ENCODE results near the gene IFNA2.
"Not testable (repeated sequence)": the region's sequence is repeated elsewhere in the genome, so short reads cannot be mapped to it uniquely, and the experiment has no call there.

Gene IFNA2

GRCh38 chr9:21385131-21385670, at the start of gene IFNA2:
Gene IFNA2 (minus strand): TSS chr9:21385398. CDS start chr9:21385329, 69 bp downstream.
- H3K4me3 ChIP-seq (ENCODE audit: control insufficient read depth, low read depth, low read length), result no peak within 1 kb of the TSS
- no peak for DNase-seq (ENCODE audit: low read depth)

GRCh38 chr9:21435015-21435383, 49.8 kb upstream of the IFNA2 start:
- H3K4me3 ChIP-seq (ENCODE audit: control insufficient read depth, low read depth, low read length); DNase-seq (ENCODE audit: low read depth): not testable (repeated sequence)

More at GRCh38 chr9:21385131-21385670, at the start of gene IFNA2:
- no peak for TF ChIP-seq CTCF (conservative IDR thresholded peaks at IDR 0.05; ENCODE audit: control insufficient read depth, insufficient read depth, low read depth, low read length)

- peak; percentile 81 for DNase-seq (ENCODE audit: low read depth)
- H3K4me3 ChIP-seq (ENCODE audit: control insufficient read depth, low read depth, low read length), result no peak overlapping the region
- TF ChIP-seq CTCF (conservative IDR thresholded peaks at IDR 0.05; ENCODE audit: control insufficient read depth, insufficient read depth, low read depth, low read length), result peak; percentile 67
These were observed 49.2 kb upstream of the IFNA2 start for GRCh38 chr9:21434202-21435014.

GRCh38 chr9:21432672-21433425, 47.7 kb upstream of the IFNA2 start:
- no peak for DNase-seq (ENCODE audit: low read depth)
- TF ChIP-seq CTCF (conservative IDR thresholded peaks at IDR 0.05; ENCODE audit: control insufficient read depth, insufficient read depth, low read depth, low read length), result no peak
- no peak overlapping the region for H3K4me3 ChIP-seq (ENCODE audit: control insufficient read depth, low read depth, low read length)

GRCh38 chr9:21429191-21429590, 44.0 kb upstream of the IFNA2 start:
- no peak for TF ChIP-seq CTCF (conservative IDR thresholded peaks at IDR 0.05; ENCODE audit: control insufficient read depth, insufficient read depth, low read depth, low read length)
- no peak for DNase-seq (ENCODE audit: low read depth)
- H3K4me3 ChIP-seq (ENCODE audit: control insufficient read depth, low read depth, low read length), result no peak overlapping the region

GRCh38 chr9:21428235-21428634, 43.0 kb upstream of the IFNA2 start:
- no peak overlapping the region for H3K4me3 ChIP-seq (ENCODE audit: control insufficient read depth, low read depth, low read length)
- no peak for TF ChIP-seq CTCF (conservative IDR thresholded peaks at IDR 0.05; ENCODE audit: control insufficient read depth, insufficient read depth, low read depth, low read length)
- DNase-seq (ENCODE audit: low read depth), result no peak
